ENCODE results near the gene STKLD1. TPM values are rescaled to one million over a fixed set of nuclear protein-coding genes. Genes with fewer than 3 reads are reported as not detected.

The STKLD1 gene
- total and polyA plus RNA-seq, 2 donors (not counting 1 experiment from before 2014, with no cell fraction given): 0.18 to 1.1 TPM

- H4K20me1 ChIP-seq (ENCODE audit: control insufficient read depth, insufficient read depth, low read length, poor library complexity, severe bottlenecking): no peaks in the 10 kb centered on the region
- ChIA-PET POLR2A (no interaction called here), CTCF (no interaction called here)
- H3K9me3 ChIP-seq (ENCODE audit: control extremely low read depth in 1 of 3, control insufficient read depth in 2 of 3, insufficient read depth in 1 of 3, low read length in 2 of 3): no peaks in the 10 kb centered on the region
- no peak overlapping the region for H2AFZ ChIP-seq (ENCODE audit: insufficient read depth, low read depth, low read length, poor library complexity, severe bottlenecking)
- intact Hi-C loops (cut with micrococcal nuclease): no loop called here
- H3K4me3 Mint-ChIP-seq: no peak overlapping the region
- H3K27ac Mint-ChIP-seq: no peak overlapping the region
- no peak overlapping the region for H3K4me2 ChIP-seq (replicated peaks; ENCODE audit: low read depth, low read length, poor library complexity, severe bottlenecking)
- over 99% methylated on average over 11 of the region's 12 CpGs for whole genome bisulfite sequencing (ENCODE audit: insufficient coverage)
- H3K9me3 Mint-ChIP-seq (ENCODE audit: insufficient read depth): no peaks in the 10 kb centered on the region
- H3K9ac ChIP-seq (ENCODE audit: low read length): no peak overlapping the region
- H3K4me3 ChIP-seq (ENCODE audit: control extremely low read depth in 1 of 5, extremely low read depth in 1 of 5, insufficient read depth in 1 of 5, low read depth in 2 of 5, low read length in 4 of 5): no peak overlapping the region
- no peaks in the 10 kb centered on the region for H3K4me1 Mint-ChIP-seq
- H3K36me3 ChIP-seq (replicated peaks in 1 of 2; ENCODE audit: control extremely low read depth in 1 of 2, control insufficient read depth in 1 of 2, extremely low read depth in 1 of 2, insufficient read depth in 2 of 2, low read length in 1 of 2): no peaks in the 10 kb centered on the region
- H3K27me3 ChIP-seq (replicated peaks in 1 of 4; ENCODE audit: control extremely low read depth in 1 of 4, control insufficient read depth in 3 of 4, insufficient read depth in 4 of 4, low read length in 3 of 4): peaks cover 0 to 12% (median 0%) of the 10 kb centered on the region in 4 experiments
- ATAC-seq (ENCODE audit: low read depth) (no peak), DNase-seq (no peak)
- no peaks in the 10 kb centered on the region for H3K79me2 ChIP-seq (ENCODE audit: control insufficient read depth, insufficient read depth, low read length)
- no peaks in the 10 kb centered on the region for H3K4me1 ChIP-seq (ENCODE audit: control insufficient read depth in 2 of 2, insufficient read depth in 2 of 2, low read length in 2 of 2)
- H3K27ac ChIP-seq (ENCODE audit: low read length in 2 of 2): no peak overlapping the region
- H3K27me3 Mint-ChIP-seq: peaks cover 8% of the 10 kb centered on the region
- no peak for TF ChIP-seq EZH2 (IDR thresholded peaks at IDR 0.05; ENCODE audit: borderline replicate concordance, insufficient read depth, low read depth, low read length, poor library complexity, severe bottlenecking)
- no peak for TF ChIP-seq CTCF (IDR thresholded peaks at IDR 0.05)
Measured at GRCh38 chr9:133389025-133389557, 12.9 kb downstream of the STKLD1 start.

- Histone ChIP-seq H3K27me3 (replicated peaks in 1 of 4; ENCODE audit: control extremely low read depth in 1 of 4, control insufficient read depth in 3 of 4, insufficient read depth in 4 of 4, low read length in 3 of 4) (peaks cover 0 to 12% (median 0%) of the 10 kb centered on the region in 4 experiments), H3K4me1 (ENCODE audit: control insufficient read depth in 2 of 2, insufficient read depth in 2 of 2, low read length in 2 of 2) (no peaks in the 10 kb centered on the region), H3K79me2 (ENCODE audit: control insufficient read depth, insufficient read depth, low read length) (no peaks in the 10 kb centered on the region), H3K9ac (ENCODE audit: low read length) (no peak overlapping the region), H3K4me2 (replicated peaks; ENCODE audit: low read depth, low read length, poor library complexity, severe bottlenecking) (no peak overlapping the region), H4K20me1 (ENCODE audit: control insufficient read depth, insufficient read depth, low read length, poor library complexity, severe bottlenecking) (no peaks in the 10 kb centered on the region), H3K27ac (ENCODE audit: low read length in 2 of 2) (no peak overlapping the region), H3K36me3 (replicated peaks in 1 of 2; ENCODE audit: control extremely low read depth in 1 of 2, control insufficient read depth in 1 of 2, extremely low read depth in 1 of 2, insufficient read depth in 2 of 2, low read length in 1 of 2) (no peaks in the 10 kb centered on the region), H3K4me3 (ENCODE audit: control extremely low read depth in 1 of 5, extremely low read depth in 1 of 5, insufficient read depth in 1 of 5, low read depth in 2 of 5, low read length in 4 of 5) (no peak overlapping the region), H3K9me3 (ENCODE audit: control extremely low read depth in 1 of 3, control insufficient read depth in 2 of 3, insufficient read depth in 1 of 3, low read length in 2 of 3) (no peaks in the 10 kb centered on the region), H2AFZ (ENCODE audit: insufficient read depth, low read depth, low read length, poor library complexity, severe bottlenecking) (no peak overlapping the region)
- ATAC-seq (ENCODE audit: low read depth): no peak
- DNase-seq: no peak
- Mint-ChIP-seq H3K4me3 (no peak overlapping the region), H3K9me3 (ENCODE audit: insufficient read depth) (no peaks in the 10 kb centered on the region), H3K27me3 (peaks cover 8% of the 10 kb centered on the region), H3K27ac (no peak overlapping the region), H3K4me1 (no peaks in the 10 kb centered on the region)
- no peak for TF ChIP-seq CTCF (IDR thresholded peaks at IDR 0.05)
- TF ChIP-seq EZH2 (IDR thresholded peaks at IDR 0.05; ENCODE audit: borderline replicate concordance, insufficient read depth, low read depth, low read length, poor library complexity, severe bottlenecking): no peak
- WGBS (ENCODE audit: insufficient coverage): 93% methylated on average over 13 of the region's 13 CpGs
- intact Hi-C loops (cut with micrococcal nuclease): no loop called here
- POLR2A ChIA-PET: interaction anchor here (0.6 kb wide), 1 partner anchor 11 kb away, joined by 4 read pairs; no protein-coding TSS in a partner anchor
- CTCF ChIA-PET: no interaction called here
Measured at GRCh38 chr9:133389562-133389961, 13.4 kb downstream of the STKLD1 start.
